NB4 (cell line): ENCODE data around the gene SCP2.

ENCODE experiments used
- CTCF ChIP-seq: IDR thresholded peaks from one replicate; pipeline ENCODE4 v1.5.1; 2012; ENCODE audit warnings: low read depth, low read length
- MAX ChIP-seq: IDR thresholded peaks from 2 replicates; pipeline ENCODE4 v1.6.1; 2011; ENCODE audit warnings: low read depth, low read length
- POLR2A ChIP-seq: IDR thresholded peaks from 2 replicates; pipeline ENCODE4 v1.6.1; 2011; ENCODE audit warnings: mild to moderate bottlenecking; ENCODE audit not compliant: insufficient read length; ENCODE audit errors: extremely low read depth

- TF ChIP-seq CTCF (no peak), MAX (no peak), POLR2A (no peak)
Observed at GRCh38 chr1:53084589-53084971, 157.5 kb downstream of the SCP2 start.
